ENCODE results near the gene PRKCE.

PRKCE gene

DNA sequence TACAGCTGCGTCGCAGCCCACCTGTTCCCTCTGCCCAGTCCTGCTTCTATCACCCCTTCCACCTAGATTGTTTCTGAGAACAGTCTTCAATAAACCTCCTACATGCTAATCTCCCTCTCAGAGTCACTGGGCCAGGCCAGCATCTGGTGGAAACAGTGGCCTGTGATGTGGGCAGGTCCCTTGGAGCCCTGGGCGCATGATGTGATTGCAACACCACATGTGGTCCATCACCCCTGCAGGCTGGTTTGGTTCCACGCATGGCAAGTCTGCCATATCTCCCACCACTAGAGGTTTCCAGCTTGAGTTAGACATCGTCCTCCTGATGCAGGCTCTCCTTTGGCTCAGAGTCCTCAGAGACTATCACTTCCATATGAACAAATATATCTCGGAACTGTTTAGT lies 83.5 kb downstream of the PRKCE start:
- Histone ChIP-seq H3K4me1 (ENCODE audit: control insufficient read depth, insufficient read depth, low read depth, low read length) (no peaks in the 10 kb centered on the region), H2AFZ (ENCODE audit: low read depth, low read length) (no peak overlapping the region), H3K36me3 (ENCODE audit: control insufficient read depth in 1 of 2, insufficient read depth in 2 of 2, low read depth in 1 of 2, low read length in 2 of 2) (peaks cover 0 to 6% of the 10 kb centered on the region in 2 experiments), H3K9me3 (ENCODE audit: control insufficient read depth, low read length) (no peaks in the 10 kb centered on the region), H3K4me3 (ENCODE audit: insufficient read depth in 1 of 2, low read depth in 1 of 2, low read length in 2 of 2) (no peak overlapping the region), H2BK120ac (ENCODE audit: low read depth, low read length) (no peak overlapping the region), H3K23ac (ENCODE audit: low read length in 2 of 2) (no peak overlapping the region), H3K27ac (ENCODE audit: low read length, poor library complexity, severe bottlenecking) (no peak overlapping the region), H4K8ac (ENCODE audit: low read length) (no peak overlapping the region), H3K18ac (ENCODE audit: low read depth in 1 of 2, low read length in 2 of 2) (no peak overlapping the region), H2BK5ac (ENCODE audit: low read depth, low read length, poor library complexity, severe bottlenecking) (no peak overlapping the region), H3K4ac (ENCODE audit: low read depth in 1 of 2, low read length in 2 of 2) (no peak overlapping the region), H3K4me2 (ENCODE audit: low read length, poor library complexity, severe bottlenecking) (no peak overlapping the region), H2BK15ac (ENCODE audit: low read depth, poor library complexity, severe bottlenecking) (no peak overlapping the region), H3K9ac (ENCODE audit: low read length) (no peak overlapping the region), H3K27me3 (ENCODE audit: control insufficient read depth in 1 of 2, insufficient read depth in 1 of 2, low read length in 2 of 2) (no peaks in the 10 kb centered on the region), H2BK12ac (ENCODE audit: low read length in 2 of 2) (no peak overlapping the region), H2AK5ac (ENCODE audit: low read length, severe bottlenecking) (no peak overlapping the region), H3K14ac (ENCODE audit: low read length in 2 of 2) (peak overlapping the region in 1 of 2 experiments; percentile 41), H3K79me1 (replicated peaks; ENCODE audit: low read length, poor library complexity, severe bottlenecking) (peaks cover 8% of the 10 kb centered on the region), H4K91ac (ENCODE audit: low read length) (no peak overlapping the region)
- DNase-seq, result no peak
- 98% methylated on average over 6 of the region's 6 CpGs for WGBS

DNA sequence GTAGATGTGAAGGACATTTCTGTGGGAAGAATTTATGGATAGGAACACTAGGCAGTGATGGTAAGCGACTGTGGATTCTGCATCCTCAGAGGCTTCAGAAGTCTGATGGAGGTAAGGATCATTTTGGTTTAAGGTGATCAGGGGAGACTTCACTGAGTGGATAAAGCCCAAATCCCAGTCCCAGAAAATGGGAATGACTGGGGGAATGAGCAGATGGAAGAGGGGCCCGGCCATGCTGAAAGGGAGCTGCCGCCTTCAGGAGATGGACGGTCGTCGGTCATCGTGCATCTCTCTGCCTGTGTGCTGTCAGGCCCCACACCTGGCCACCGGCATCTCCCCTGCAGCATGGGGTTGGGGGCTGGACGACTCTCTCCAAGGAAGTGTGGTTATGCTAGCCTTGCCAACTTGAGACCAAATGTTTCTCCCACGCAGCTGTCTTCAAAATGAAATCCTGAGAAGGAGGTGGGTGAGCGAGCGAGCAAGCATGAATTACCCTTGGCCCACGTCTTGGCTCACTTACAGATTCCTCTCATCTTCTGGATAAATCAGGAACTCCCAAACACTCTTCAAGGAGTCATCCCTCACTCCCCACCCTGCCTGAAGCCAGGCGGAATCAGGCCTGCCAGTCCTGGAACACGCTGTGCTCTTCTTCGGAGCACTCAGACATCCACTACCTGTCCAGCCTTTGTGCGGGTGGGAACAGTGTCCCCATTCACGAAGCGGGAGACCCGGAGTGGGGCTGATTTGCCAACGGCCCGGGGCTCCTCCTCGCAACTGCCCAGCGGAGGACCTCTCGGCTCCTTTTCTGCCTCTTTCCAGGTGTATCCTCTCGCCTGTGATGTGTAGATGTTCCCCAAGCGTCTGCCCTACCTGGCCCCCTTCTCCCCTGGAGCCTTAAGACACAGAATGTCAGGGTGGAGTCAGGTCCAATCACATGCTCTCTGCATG lies 85.6 kb downstream of the PRKCE start:
- Histone ChIP-seq H2AFZ (ENCODE audit: low read depth, low read length) (no peak overlapping the region), H3K4me1 (ENCODE audit: control insufficient read depth, insufficient read depth, low read depth, low read length) (no peaks in the 10 kb centered on the region), H3K27ac (ENCODE audit: low read length, poor library complexity, severe bottlenecking) (no peak overlapping the region), H2BK15ac (ENCODE audit: low read depth, poor library complexity, severe bottlenecking) (no peak overlapping the region), H3K36me3 (ENCODE audit: control insufficient read depth in 1 of 2, insufficient read depth in 2 of 2, low read depth in 1 of 2, low read length in 2 of 2) (peaks cover 0 to 6% of the 10 kb centered on the region in 2 experiments), H2AK5ac (ENCODE audit: low read length, severe bottlenecking) (no peak overlapping the region), H3K79me1 (replicated peaks; ENCODE audit: low read length, poor library complexity, severe bottlenecking) (peaks cover 11% of the 10 kb centered on the region), H3K4ac (ENCODE audit: low read depth in 1 of 2, low read length in 2 of 2) (no peak overlapping the region), H2BK5ac (ENCODE audit: low read depth, low read length, poor library complexity, severe bottlenecking) (no peak overlapping the region), H4K91ac (ENCODE audit: low read length) (no peak overlapping the region), H3K9me3 (ENCODE audit: control insufficient read depth, low read length) (no peaks in the 10 kb centered on the region), H3K23ac (ENCODE audit: low read length in 2 of 2) (no peak overlapping the region), H3K14ac (ENCODE audit: low read length in 2 of 2) (no peak overlapping the region), H3K9ac (ENCODE audit: low read length) (no peak overlapping the region), H3K18ac (ENCODE audit: low read depth in 1 of 2, low read length in 2 of 2) (no peak overlapping the region), H2BK12ac (ENCODE audit: low read length in 2 of 2) (no peak overlapping the region), H3K4me2 (ENCODE audit: low read length, poor library complexity, severe bottlenecking) (no peak overlapping the region), H4K8ac (ENCODE audit: low read length) (no peak overlapping the region), H3K27me3 (ENCODE audit: control insufficient read depth in 1 of 2, insufficient read depth in 1 of 2, low read length in 2 of 2) (no peaks in the 10 kb centered on the region), H2BK120ac (ENCODE audit: low read depth, low read length) (no peak overlapping the region), H3K4me3 (ENCODE audit: insufficient read depth in 1 of 2, low read depth in 1 of 2, low read length in 2 of 2) (no peak overlapping the region)
- DNase-seq, result no peak
- WGBS, result 96% methylated on average over 27 of the region's 27 CpGs

DNA sequence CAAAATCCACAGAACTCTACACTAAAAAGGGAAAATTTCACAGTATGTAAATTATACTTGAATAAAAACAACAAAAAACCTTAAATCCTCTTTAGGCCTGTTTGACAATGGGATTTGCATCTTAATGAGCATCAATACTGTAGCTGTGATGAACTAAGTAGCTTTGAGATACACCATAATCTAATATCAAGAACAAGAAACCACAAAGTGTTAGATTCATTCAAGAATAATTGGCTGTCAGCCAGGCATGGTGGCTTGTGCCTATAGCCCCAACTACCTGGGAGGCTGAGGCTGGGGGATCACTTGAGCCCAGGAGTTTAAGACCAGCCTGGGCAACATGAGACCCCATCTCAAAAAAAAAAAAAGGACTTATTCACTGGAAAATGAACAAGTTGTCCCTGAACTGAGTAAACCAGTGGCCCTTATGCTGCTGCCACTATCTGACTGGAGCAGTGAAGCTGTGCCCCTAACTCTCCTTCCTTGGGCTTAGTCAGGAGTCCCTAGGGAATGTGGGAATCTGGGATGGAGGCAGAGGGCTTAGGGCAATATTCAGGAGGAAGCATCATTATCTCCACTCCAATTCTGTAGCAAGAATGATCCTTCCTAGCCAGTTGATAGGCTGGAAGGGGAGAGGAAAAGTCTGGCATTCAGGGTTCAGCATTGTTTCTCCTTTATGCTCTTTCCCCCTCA lies 88.5 kb downstream of the PRKCE start:
- H3K4me1 ChIP-seq (ENCODE audit: control insufficient read depth, insufficient read depth, low read depth, low read length), result peaks cover 1% of the 10 kb centered on the region

DNA sequence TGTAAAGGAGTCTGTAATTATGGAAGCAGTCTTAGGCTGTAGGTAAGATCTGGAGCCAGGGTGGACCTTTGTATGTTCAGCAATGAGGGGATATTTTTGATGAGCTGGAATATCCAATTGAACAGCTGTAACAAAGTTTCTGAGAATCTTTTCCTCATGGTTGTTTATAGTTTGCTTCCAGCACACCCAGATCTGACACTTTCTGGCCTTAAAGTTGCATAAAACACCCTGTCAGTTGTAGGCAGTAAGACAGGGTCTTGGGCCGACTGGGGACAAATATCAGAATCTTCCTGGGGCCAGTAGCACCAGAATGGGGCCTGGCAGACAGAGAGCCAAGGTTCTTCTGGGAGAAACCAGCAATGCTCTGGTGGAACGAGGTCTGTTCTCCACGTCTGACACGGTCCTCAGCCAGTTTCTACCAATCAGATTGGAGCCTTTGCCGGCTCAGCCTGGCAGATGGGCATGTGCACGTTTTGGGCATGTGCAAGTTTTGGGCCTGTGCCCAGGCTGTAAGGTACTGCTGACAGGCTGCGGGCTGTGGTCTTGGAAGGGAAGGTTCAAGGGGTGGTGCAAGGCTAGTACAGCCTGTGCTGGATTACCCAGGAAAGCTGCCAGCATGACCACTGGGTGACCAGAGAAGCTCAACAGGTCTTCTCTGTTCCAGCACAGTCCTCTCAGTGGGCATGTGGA lies 89.8 kb downstream of the PRKCE start:
- Histone ChIP-seq H3K14ac (ENCODE audit: low read length in 2 of 2) (no peak overlapping the region), H3K79me1 (replicated peaks; ENCODE audit: low read length, poor library complexity, severe bottlenecking) (peaks cover 8% of the 10 kb centered on the region), H3K9me3 (ENCODE audit: control insufficient read depth, low read length) (no peaks in the 10 kb centered on the region), H4K8ac (ENCODE audit: low read length) (no peak overlapping the region), H3K27ac (ENCODE audit: low read length, poor library complexity, severe bottlenecking) (no peak overlapping the region), H3K4me2 (ENCODE audit: low read length, poor library complexity, severe bottlenecking) (no peak overlapping the region), H2BK120ac (ENCODE audit: low read depth, low read length) (no peak overlapping the region), H2AK5ac (ENCODE audit: low read length, severe bottlenecking) (no peak overlapping the region), H3K18ac (ENCODE audit: low read depth in 1 of 2, low read length in 2 of 2) (no peak overlapping the region), H4K91ac (ENCODE audit: low read length) (no peak overlapping the region), H3K27me3 (ENCODE audit: control insufficient read depth in 1 of 2, insufficient read depth in 1 of 2, low read length in 2 of 2) (no peaks in the 10 kb centered on the region), H2BK15ac (ENCODE audit: low read depth, poor library complexity, severe bottlenecking) (no peak overlapping the region), H3K9ac (ENCODE audit: low read length) (peak overlapping the region; percentile 34), H2AFZ (ENCODE audit: low read depth, low read length) (no peak overlapping the region), H3K4me1 (ENCODE audit: control insufficient read depth, insufficient read depth, low read depth, low read length) (peaks cover 1% of the 10 kb centered on the region), H3K23ac (ENCODE audit: low read length in 2 of 2) (no peak overlapping the region), H2BK12ac (ENCODE audit: low read length in 2 of 2) (no peak overlapping the region), H3K36me3 (ENCODE audit: control insufficient read depth in 1 of 2, insufficient read depth in 2 of 2, low read depth in 1 of 2, low read length in 2 of 2) (peaks cover 0 to 6% of the 10 kb centered on the region in 2 experiments), H3K4me3 (ENCODE audit: insufficient read depth in 1 of 2, low read depth in 1 of 2, low read length in 2 of 2) (no peak overlapping the region), H3K4ac (ENCODE audit: low read depth in 1 of 2, low read length in 2 of 2) (no peak overlapping the region), H2BK5ac (ENCODE audit: low read depth, low read length, poor library complexity, severe bottlenecking) (no peak overlapping the region)
- 92% methylated on average over 7 of the region's 7 CpGs for WGBS
- DNase-seq, result no peak

More for the DNA sequence above, 88.5 kb downstream of the PRKCE start:
- H4K8ac ChIP-seq (ENCODE audit: low read length), result no peak overlapping the region
- no peak overlapping the region for H3K23ac ChIP-seq (ENCODE audit: low read length in 2 of 2)
- no peak overlapping the region for H2BK120ac ChIP-seq (ENCODE audit: low read depth, low read length)
- no peak overlapping the region for H2BK15ac ChIP-seq (ENCODE audit: low read depth, poor library complexity, severe bottlenecking)
- H2BK5ac ChIP-seq (ENCODE audit: low read depth, low read length, poor library complexity, severe bottlenecking), result no peak overlapping the region
- H2AK5ac ChIP-seq (ENCODE audit: low read length, severe bottlenecking), result no peak overlapping the region
- no peak overlapping the region for H3K18ac ChIP-seq (ENCODE audit: low read depth in 1 of 2, low read length in 2 of 2)
- H3K14ac ChIP-seq (ENCODE audit: low read length in 2 of 2), result peak overlapping the region in 1 of 2 experiments; percentile 55
- H3K27me3 ChIP-seq (ENCODE audit: control insufficient read depth in 1 of 2, insufficient read depth in 1 of 2, low read length in 2 of 2), result no peaks in the 10 kb centered on the region
- no peaks in the 10 kb centered on the region for H3K9me3 ChIP-seq (ENCODE audit: control insufficient read depth, low read length)
- no peak overlapping the region for H4K91ac ChIP-seq (ENCODE audit: low read length)
- no peak overlapping the region for H3K4me2 ChIP-seq (ENCODE audit: low read length, poor library complexity, severe bottlenecking)
- no peak overlapping the region for H3K27ac ChIP-seq (ENCODE audit: low read length, poor library complexity, severe bottlenecking)
- H2AFZ ChIP-seq (ENCODE audit: low read depth, low read length), result no peak overlapping the region
- no peak overlapping the region for H3K4me3 ChIP-seq (ENCODE audit: insufficient read depth in 1 of 2, low read depth in 1 of 2, low read length in 2 of 2)
- no peak overlapping the region for H3K4ac ChIP-seq (ENCODE audit: low read depth in 1 of 2, low read length in 2 of 2)
- peaks cover 0 to 6% of the 10 kb centered on the region in 2 experiments for H3K36me3 ChIP-seq (ENCODE audit: control insufficient read depth in 1 of 2, insufficient read depth in 2 of 2, low read depth in 1 of 2, low read length in 2 of 2)
- H3K9ac ChIP-seq (ENCODE audit: low read length), result no peak overlapping the region
- no peak for DNase-seq
- peaks cover 6% of the 10 kb centered on the region for H3K79me1 ChIP-seq (replicated peaks; ENCODE audit: low read length, poor library complexity, severe bottlenecking)
- H2BK12ac ChIP-seq (ENCODE audit: low read length in 2 of 2), result no peak overlapping the region

Data from mesenchymal stem cell (in vitro differentiated cells and primary cell).